Dendritic cell treated with granulocyte-macrophage colony-stimulating factor and Interleukin-4, amounts not matched to agents 40 ng/mL and 50 ng/mL, for 4 days (primary cell): ENCODE measurements around the gene SOST.

Source experiments
- H3K27ac Mint-ChIP-seq: one replicate; pipeline ENCODE4 v1.8.0; 2022; ENCODE audit warnings: mild to moderate bottlenecking, mixed read lengths
- H3K27me3 Mint-ChIP-seq: one replicate; pipeline ENCODE4 v1.8.0; 2022; ENCODE audit warnings: mild to moderate bottlenecking, mixed read lengths
- H3K36me3 Mint-ChIP-seq: one replicate; pipeline ENCODE4 v1.8.0; 2022; ENCODE audit warnings: low read depth, mixed read lengths
- H3K4me1 Mint-ChIP-seq: one replicate; pipeline ENCODE4 v1.8.0; 2022; ENCODE audit warnings: low read depth, mixed read lengths
- H3K4me3 Mint-ChIP-seq: one replicate; pipeline ENCODE4 v1.8.0; 2022; ENCODE audit warnings: mild to moderate bottlenecking, moderate library complexity, mixed read lengths
- H3K9me3 Mint-ChIP-seq: one replicate; pipeline ENCODE4 v1.8.0; 2022; ENCODE audit warnings: mixed read lengths
- intact Hi-C: fragments of 100-400 bp; cut with micrococcal nuclease; formaldehyde crosslinking; loops from one replicate; pipeline ENCODE4 v1.15.0; 2022

Gene SOST

GRCh38 chr17:43768382-43768781 is 9.8 kb upstream of the SOST start:
- Mint-ChIP-seq H3K4me3 (peak overlapping the region; percentile 44), H3K9me3 (no peaks in the 10 kb centered on the region), H3K27ac (peak overlapping the region; percentile 90), H3K36me3 (peaks cover 93% of the 10 kb centered on the region), H3K27me3 (no peaks in the 10 kb centered on the region), H3K4me1 (peaks cover 83% of the 10 kb centered on the region)
- intact Hi-C loops = no loop called here

- no peaks in the 10 kb centered on the region for H3K9me3 Mint-ChIP-seq
- H3K36me3 Mint-ChIP-seq = peaks cover 86% of the 10 kb centered on the region
- H3K27ac Mint-ChIP-seq = peak overlapping the region; percentile 90
- peaks cover 76% of the 10 kb centered on the region for H3K4me1 Mint-ChIP-seq
- no peaks in the 10 kb centered on the region for H3K27me3 Mint-ChIP-seq
- peak overlapping the region; percentile 17 for H3K4me3 Mint-ChIP-seq
- intact Hi-C loops = no loop called here
These were observed 9.1 kb upstream of the SOST start for GRCh38 chr17:43767713-43768059.

- H3K4me3 Mint-ChIP-seq = peak overlapping the region; percentile 17
- intact Hi-C loops = no loop called here
- no peaks in the 10 kb centered on the region for H3K9me3 Mint-ChIP-seq
- peaks cover 81% of the 10 kb centered on the region for H3K36me3 Mint-ChIP-seq
- H3K27ac Mint-ChIP-seq = peak overlapping the region; percentile 90
- H3K27me3 Mint-ChIP-seq = no peaks in the 10 kb centered on the region
- H3K4me1 Mint-ChIP-seq = peaks cover 71% of the 10 kb centered on the region
These were observed 8.6 kb upstream of the SOST start for GRCh38 chr17:43767053-43767712.

GRCh38 chr17:43766413-43767052 is 7.9 kb upstream of the SOST start:
- Mint-ChIP-seq H3K9me3 (no peaks in the 10 kb centered on the region), H3K36me3 (peaks cover 74% of the 10 kb centered on the region), H3K4me3 (no peak overlapping the region), H3K4me1 (peaks cover 65% of the 10 kb centered on the region), H3K27ac (peak overlapping the region; percentile 90), H3K27me3 (no peaks in the 10 kb centered on the region)
- intact Hi-C loops = no loop called here

GRCh38 chr17:43760254-43760852 is 1.8 kb upstream of the SOST start:
- peaks cover 13% of the 10 kb centered on the region for H3K36me3 Mint-ChIP-seq
- H3K4me3 Mint-ChIP-seq = no peak overlapping the region
- intact Hi-C loops = loop anchor here (1.0 to 5.0 kb wide), 2 partner anchors 66 to 183 kb away; no protein-coding TSS in a partner anchor
- H3K4me1 Mint-ChIP-seq = peaks cover 6% of the 10 kb centered on the region
- H3K27ac Mint-ChIP-seq = no peak overlapping the region
- H3K9me3 Mint-ChIP-seq = no peaks in the 10 kb centered on the region
- peaks cover 45% of the 10 kb centered on the region for H3K27me3 Mint-ChIP-seq

GRCh38 chr17:43759836-43760235 is 1.2 kb upstream of the SOST start:
- intact Hi-C loops = loop anchor here (1.0 to 5.0 kb wide), 2 partner anchors 66 to 183 kb away; no protein-coding TSS in a partner anchor
- Mint-ChIP-seq H3K4me3 (no peak overlapping the region), H3K27ac (no peak overlapping the region), H3K36me3 (peaks cover 7% of the 10 kb centered on the region), H3K4me1 (peaks cover 1% of the 10 kb centered on the region), H3K9me3 (no peaks in the 10 kb centered on the region), H3K27me3 (peaks cover 49% of the 10 kb centered on the region)

- Mint-ChIP-seq H3K27ac (no peak overlapping the region), H3K4me1 (peaks cover 4% of the 10 kb centered on the region), H3K36me3 (no peaks in the 10 kb centered on the region), H3K9me3 (no peaks in the 10 kb centered on the region), H3K27me3 (peaks cover 61% of the 10 kb centered on the region), H3K4me3 (no peak overlapping the region)
- intact Hi-C loops = no loop called here
These were observed 505 bp downstream of the SOST start for GRCh38 chr17:43758086-43758485.

GRCh38 chr17:43757171-43757660 is 1.4 kb downstream of the SOST start:
- H3K9me3 Mint-ChIP-seq = no peaks in the 10 kb centered on the region
- H3K4me1 Mint-ChIP-seq = peaks cover 8% of the 10 kb centered on the region
- no peak overlapping the region for H3K27ac Mint-ChIP-seq
- H3K36me3 Mint-ChIP-seq = no peaks in the 10 kb centered on the region
- no peak overlapping the region for H3K4me3 Mint-ChIP-seq
- intact Hi-C loops = no loop called here
- peaks cover 70% of the 10 kb centered on the region for H3K27me3 Mint-ChIP-seq

GRCh38 chr17:43756201-43756600 is 2.4 kb downstream of the SOST start:
- no peaks in the 10 kb centered on the region for H3K9me3 Mint-ChIP-seq
- H3K27me3 Mint-ChIP-seq = peaks cover 79% of the 10 kb centered on the region
- intact Hi-C loops = no loop called here
- H3K4me3 Mint-ChIP-seq = no peak overlapping the region
- H3K27ac Mint-ChIP-seq = no peak overlapping the region
- peaks cover 10% of the 10 kb centered on the region for H3K4me1 Mint-ChIP-seq
- no peaks in the 10 kb centered on the region for H3K36me3 Mint-ChIP-seq

- Mint-ChIP-seq H3K4me1 (peaks cover 14% of the 10 kb centered on the region), H3K27ac (no peak overlapping the region), H3K27me3 (peaks cover 85% of the 10 kb centered on the region), H3K9me3 (no peaks in the 10 kb centered on the region), H3K36me3 (no peaks in the 10 kb centered on the region), H3K4me3 (no peak overlapping the region)
- intact Hi-C loops = no loop called here
These were observed 3.2 kb downstream of the SOST start for GRCh38 chr17:43755389-43755875.

GRCh38 chr17:43754947-43755346 is 3.6 kb downstream of the SOST start:
- Mint-ChIP-seq H3K27ac (no peak overlapping the region), H3K27me3 (peaks cover 87% of the 10 kb centered on the region), H3K9me3 (no peaks in the 10 kb centered on the region), H3K36me3 (no peaks in the 10 kb centered on the region), H3K4me3 (no peak overlapping the region), H3K4me1 (peaks cover 18% of the 10 kb centered on the region)
- intact Hi-C loops = no loop called here

- Mint-ChIP-seq H3K27ac (no peak overlapping the region), H3K4me3 (no peak overlapping the region), H3K4me1 (peaks cover 27% of the 10 kb centered on the region), H3K27me3 (peaks cover 83% of the 10 kb centered on the region), H3K9me3 (no peaks in the 10 kb centered on the region), H3K36me3 (no peaks in the 10 kb centered on the region)
- intact Hi-C loops = no loop called here
These were observed 5.0 kb downstream of the SOST start for GRCh38 chr17:43753493-43754129.

GRCh38 chr17:43750153-43750552 is 8.4 kb downstream of the SOST start:
- intact Hi-C loops = no loop called here
- Mint-ChIP-seq H3K9me3 (no peaks in the 10 kb centered on the region), H3K27ac (peak overlapping the region; percentile 11), H3K4me1 (peaks cover 40% of the 10 kb centered on the region), H3K27me3 (peaks cover 73% of the 10 kb centered on the region), H3K36me3 (no peaks in the 10 kb centered on the region), H3K4me3 (no peak overlapping the region)

GRCh38 chr17:43745541-43745940 is 13.1 kb downstream of the SOST start:
- H3K36me3 Mint-ChIP-seq = no peaks in the 10 kb centered on the region
- intact Hi-C loops = no loop called here
- peaks cover 53% of the 10 kb centered on the region for H3K4me1 Mint-ChIP-seq
- H3K9me3 Mint-ChIP-seq = peaks cover 8% of the 10 kb centered on the region
- H3K27ac Mint-ChIP-seq = no peak overlapping the region
- peaks cover 50% of the 10 kb centered on the region for H3K27me3 Mint-ChIP-seq
- no peak overlapping the region for H3K4me3 Mint-ChIP-seq
